Neutrophil (primary cell): ENCODE results near the gene FOXN3.

ENCODE experiments used
- H3K27ac ChIP-seq: fragments of 200-600 bp; sonication (generic); 2 replicates; pipeline ENCODE4 v1.5.1; 2016; ENCODE audit warnings: mild to moderate bottlenecking, moderate library complexity
- H3K27me3 ChIP-seq: fragments of 200-600 bp; sonication (generic); 2 replicates; pipeline ENCODE4 v1.6.0; 2016; ENCODE audit warnings: mild to moderate bottlenecking
- H3K36me3 ChIP-seq: fragments of 200-600 bp; sonication (generic); 2 replicates; pipeline ENCODE4 v1.5.1; 2017
- H3K4me1 ChIP-seq, 2 experiments: fragments of 200-600 bp in 1 of 2; sonication (generic) in 1 of 2; 1 replicate in 1 of 2; 2 replicates in 1 of 2; pipeline versions ENCODE4 v1.5.1 to v1.6.1; 2013 to 2016; ENCODE audit warnings: low read depth in 1 of 2, low read length in 1 of 2, mild to moderate bottlenecking in 1 of 2, moderate library complexity in 1 of 2; ENCODE audit not compliant: control insufficient read depth in 1 of 2, insufficient read depth in 1 of 2
- H3K4me3 ChIP-seq, 2 experiments: fragments of 200-600 bp in 1 of 2; sonication (generic) in 1 of 2; 1 replicate in 1 of 2; 2 replicates in 1 of 2; pipeline ENCODE4 v1.5.1; 2013 to 2016; ENCODE audit warnings: low read depth in 1 of 2, low read length in 1 of 2, mild to moderate bottlenecking in 1 of 2, moderate library complexity in 1 of 2
- H3K9me3 ChIP-seq: fragments of 200-600 bp; sonication (generic); 2 replicates; pipeline ENCODE4 v1.5.1; 2016
- CTCF ChIP-seq: fragments of 200-600 bp; sonication (generic); IDR thresholded peaks from 2 replicates; pipeline ENCODE4 v1.5.1; 2016; ENCODE audit warnings: antibody characterized with exemption

Gene FOXN3

GRCh38 chr14:89284333-89285058, 132.5 kb downstream of the FOXN3 start:
- Histone ChIP-seq H3K4me1 (no peaks in the 10 kb centered on the region), H3K27me3 (no peaks in the 10 kb centered on the region), H3K27ac (no peak overlapping the region), H3K9me3 (no peaks in the 10 kb centered on the region), H3K4me3 (no peak overlapping the region), H3K36me3 (peaks cover 18% of the 10 kb centered on the region)
- TF ChIP-seq CTCF = no peak

- Histone ChIP-seq H3K4me1 (peaks cover 2 to 3% of the 10 kb centered on the region in 2 experiments), H3K36me3 (peaks cover 18% of the 10 kb centered on the region), H3K4me3 (no peak overlapping the region), H3K9me3 (no peaks in the 10 kb centered on the region), H3K27me3 (no peaks in the 10 kb centered on the region), H3K27ac (no peak overlapping the region)
- no peak for TF ChIP-seq CTCF
Measured at GRCh38 chr14:89283327-89284060, 133.5 kb downstream of the FOXN3 start.

GRCh38 chr14:89282191-89282590, 134.8 kb downstream of the FOXN3 start:
- no peak for TF ChIP-seq CTCF
- H3K27me3 ChIP-seq = no peaks in the 10 kb centered on the region
- H3K27ac ChIP-seq = no peak overlapping the region
- H3K4me3 ChIP-seq = no peak overlapping the region
- H3K36me3 ChIP-seq = peaks cover 18% of the 10 kb centered on the region
- H3K9me3 ChIP-seq = no peaks in the 10 kb centered on the region
- peaks cover 14 to 16% of the 10 kb centered on the region in 2 experiments for H3K4me1 ChIP-seq

- no peak for TF ChIP-seq CTCF
- no peaks in the 10 kb centered on the region for H3K9me3 ChIP-seq
- peaks cover 18% of the 10 kb centered on the region for H3K36me3 ChIP-seq
- H3K4me3 ChIP-seq = no peak overlapping the region
- peaks cover 23 to 31% of the 10 kb centered on the region in 2 experiments for H3K4me1 ChIP-seq
- no peaks in the 10 kb centered on the region for H3K27me3 ChIP-seq
- no peak overlapping the region for H3K27ac ChIP-seq
Measured at GRCh38 chr14:89280600-89280999, 136.4 kb downstream of the FOXN3 start.

- Histone ChIP-seq H3K36me3 (peaks cover 18% of the 10 kb centered on the region), H3K27ac (no peak overlapping the region), H3K4me3 (no peak overlapping the region), H3K9me3 (no peaks in the 10 kb centered on the region), H3K27me3 (no peaks in the 10 kb centered on the region), H3K4me1 (peaks cover 23 to 31% of the 10 kb centered on the region in 2 experiments)
- no peak for TF ChIP-seq CTCF
Measured at GRCh38 chr14:89279649-89280232, 137.3 kb downstream of the FOXN3 start.
